GM18951 (cell line): ENCODE results near the gene ZCCHC7.
"Not testable (repeated sequence)": the region's sequence is repeated elsewhere in the genome, so short reads cannot be mapped to it uniquely, and the experiment has no call there.

Source experiments
- POLR2A ChIP-seq: IDR thresholded peaks from 4 replicates; pipeline ENCODE4 v1.6.1; 2011; ENCODE audit warnings: mild to moderate bottlenecking; ENCODE audit not compliant: insufficient read length, insufficient read depth; ENCODE audit errors: extremely low read depth
- in situ Hi-C: fragments of 300-500 bp; cut with MboI; formaldehyde crosslinking; loops from one replicate; pipeline ENCODE4 v1.12.0; 2022; ENCODE audit warnings: low sequenced_read_pairs, mixed read lengths, inconsistent platforms; ENCODE audit not compliant: unreplicated experiment

ZCCHC7 gene

DNA sequence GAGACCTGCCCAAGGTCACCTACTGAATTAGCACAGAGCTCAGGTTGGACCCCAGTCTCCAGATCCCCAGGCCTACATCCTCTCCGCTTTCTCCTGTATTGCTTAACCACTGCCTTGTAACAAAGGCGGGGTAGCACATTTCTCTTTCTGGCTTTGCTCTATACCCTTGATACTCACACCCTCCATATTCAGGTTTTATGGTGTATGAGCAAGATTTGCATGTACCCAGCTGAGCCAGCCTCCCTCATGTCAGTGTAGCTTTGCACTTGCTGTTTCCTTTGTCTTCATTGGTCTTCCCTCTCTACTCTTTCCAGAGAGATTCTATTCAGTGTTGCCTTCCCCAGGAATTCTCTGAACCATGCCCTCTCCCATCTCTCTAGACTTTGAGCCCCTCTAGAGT lies 19.6 kb upstream of the ZCCHC7 start:
- in situ Hi-C loops = no loop called here
- no peak for TF ChIP-seq POLR2A

GRCh38 chr9:37102486-37102885 lies 17.9 kb upstream of the ZCCHC7 start:
- in situ Hi-C loops = no loop called here
- TF ChIP-seq POLR2A = no peak

- in situ Hi-C loops = no loop called here
- TF ChIP-seq POLR2A = no peak
Observed at GRCh38 chr9:37104183-37104889, 16.0 kb upstream of the ZCCHC7 start.

DNA sequence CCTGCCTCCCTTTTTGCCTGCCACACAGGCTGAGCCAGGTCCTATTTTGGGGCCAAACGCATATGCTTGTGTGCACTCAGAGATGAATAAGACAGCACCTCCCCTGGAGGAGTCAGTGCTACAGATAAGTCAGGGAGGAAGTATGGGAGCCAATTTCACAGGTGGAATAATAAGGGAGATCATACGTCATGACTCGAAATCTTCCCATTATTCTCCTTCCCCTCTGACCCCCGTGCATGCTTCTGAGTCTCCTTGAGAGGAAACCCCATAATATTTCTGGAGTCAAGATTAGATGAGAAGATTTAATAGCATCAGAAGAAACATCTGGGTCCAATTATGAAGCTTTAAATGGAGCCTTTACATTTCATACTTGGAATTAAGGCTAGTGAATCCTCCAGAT lies 15.1 kb upstream of the ZCCHC7 start:
- TF ChIP-seq POLR2A = no peak
- in situ Hi-C loops = no loop called here

DNA sequence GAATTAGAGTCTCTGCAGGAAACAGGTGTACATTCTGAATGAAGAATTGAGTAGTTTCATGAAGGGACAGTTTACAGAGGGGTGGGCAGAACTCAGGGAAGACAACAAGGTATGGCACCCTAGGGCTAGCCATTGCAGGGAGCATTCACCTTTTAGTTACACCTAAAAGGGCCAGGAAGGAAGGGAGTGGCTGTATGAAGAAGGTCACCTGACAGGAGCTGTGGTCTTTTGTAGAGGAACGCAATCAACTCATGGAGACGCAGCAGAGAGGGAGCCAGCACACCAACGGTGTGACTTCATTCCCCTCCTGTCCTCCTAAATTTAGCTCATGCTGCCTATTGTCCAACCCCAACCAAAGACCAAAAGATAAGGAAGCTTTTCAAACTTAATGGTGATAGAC lies 12.7 kb upstream of the ZCCHC7 start:
- TF ChIP-seq POLR2A = no peak
- in situ Hi-C loops = no loop called here

GRCh38 chr9:37114442-37114841 lies 5.9 kb upstream of the ZCCHC7 start:
- in situ Hi-C loops = not testable (repeated sequence)

DNA sequence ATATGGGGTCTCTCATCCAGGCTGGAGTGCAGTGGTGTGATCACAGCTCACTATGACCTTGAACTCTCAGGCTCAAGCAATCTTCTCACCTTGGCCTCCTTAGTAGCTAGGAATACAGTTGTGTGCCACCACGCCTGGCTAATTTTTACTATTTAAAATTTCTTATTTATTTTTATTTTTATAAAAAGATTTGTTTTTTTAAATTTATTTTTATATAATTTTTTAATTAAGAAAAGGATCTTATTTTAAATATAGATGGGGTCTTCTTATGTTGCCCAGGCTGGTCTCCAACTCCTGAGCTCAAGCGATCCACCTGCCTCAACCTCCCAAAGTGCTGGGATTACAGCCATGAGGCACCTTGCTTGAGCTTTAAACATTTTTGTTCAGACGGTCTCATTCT lies 2.4 kb upstream of the ZCCHC7 start:
- in situ Hi-C loops = no loop called here
- no peak for TF ChIP-seq POLR2A

- TF ChIP-seq POLR2A = no peak
- in situ Hi-C loops = no loop called here
Observed at GRCh38 chr9:37119360-37119759, 1.0 kb upstream of the ZCCHC7 start.

- in situ Hi-C loops = not testable (repeated sequence)
Observed at GRCh38 chr9:37120843-37121335, 515 bp downstream of the ZCCHC7 start.

DNA sequence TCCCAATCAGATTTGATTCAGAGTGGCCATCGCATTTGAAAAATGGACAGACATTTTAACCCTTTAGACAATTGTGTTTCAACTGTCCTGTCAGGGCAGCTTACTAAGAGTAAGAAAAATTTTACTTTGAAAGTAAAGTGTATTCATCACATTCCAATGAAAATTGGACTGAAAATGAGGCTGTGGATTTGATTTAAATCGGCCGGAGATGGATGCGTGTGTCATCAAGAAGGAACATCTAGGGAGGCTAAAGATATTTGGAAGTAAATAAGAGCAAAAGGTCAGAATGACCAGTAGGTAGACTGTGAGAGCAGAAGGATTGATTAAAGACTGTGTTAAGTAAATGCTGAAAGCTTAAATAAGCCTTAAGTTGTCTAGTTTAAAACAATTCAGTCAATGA lies 1.5 kb downstream of the ZCCHC7 start:
- in situ Hi-C loops = no loop called here
- TF ChIP-seq POLR2A = no peak

DNA sequence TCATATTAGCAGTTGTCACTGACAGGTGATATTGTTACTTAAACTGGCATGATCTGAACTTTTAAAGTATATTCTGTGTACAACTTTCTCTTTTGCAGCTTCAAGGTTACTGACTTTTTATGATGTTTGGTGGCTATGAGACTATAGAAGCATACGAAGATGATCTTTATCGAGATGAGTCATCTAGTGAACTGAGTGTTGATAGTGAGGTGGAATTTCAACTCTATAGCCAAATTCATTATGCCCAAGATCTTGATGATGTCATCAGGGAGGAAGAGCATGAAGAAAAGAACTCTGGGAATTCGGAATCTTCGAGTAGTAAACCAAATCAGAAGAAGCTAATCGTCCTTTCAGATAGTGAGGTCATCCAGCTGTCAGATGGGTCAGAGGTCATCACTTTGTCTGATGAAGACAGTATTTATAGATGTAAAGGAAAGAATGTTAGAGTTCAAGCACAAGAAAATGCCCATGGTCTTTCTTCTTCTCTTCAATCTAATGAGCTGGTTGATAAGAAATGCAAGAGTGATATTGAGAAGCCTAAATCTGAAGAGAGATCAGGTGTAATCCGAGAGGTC lies 5.9 kb downstream of the ZCCHC7 start:
- no peak for TF ChIP-seq POLR2A

GRCh38 chr9:37127018-37127417 lies 6.6 kb downstream of the ZCCHC7 start:
- in situ Hi-C loops = no loop called here
- no peak for TF ChIP-seq POLR2A

More for the DNA sequence above, 5.9 kb downstream of the ZCCHC7 start:
- in situ Hi-C loops = no loop called here

- TF ChIP-seq POLR2A = no peak
- in situ Hi-C loops = no loop called here
Observed at GRCh38 chr9:37128051-37128450, 7.7 kb downstream of the ZCCHC7 start.

DNA sequence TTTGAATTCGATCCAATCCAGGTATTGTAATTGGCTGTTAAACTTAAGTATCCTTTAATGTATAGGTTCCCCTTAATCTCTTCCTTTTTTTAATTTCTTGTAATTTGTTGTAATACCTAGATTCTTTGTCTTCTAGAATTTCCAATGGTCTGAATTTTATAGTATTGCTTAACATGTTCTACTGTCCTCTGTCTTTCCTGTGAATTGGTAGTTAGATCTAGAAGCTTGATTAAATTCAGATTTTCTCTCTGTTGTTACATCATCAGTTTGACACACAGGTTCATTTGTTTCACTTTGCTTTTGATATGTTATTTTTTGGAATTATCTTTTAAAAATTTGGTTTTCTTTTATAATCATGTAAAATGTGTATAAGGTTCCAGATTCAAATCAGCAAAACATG lies 13.8 kb downstream of the ZCCHC7 start:
- in situ Hi-C loops = no loop called here

DNA sequence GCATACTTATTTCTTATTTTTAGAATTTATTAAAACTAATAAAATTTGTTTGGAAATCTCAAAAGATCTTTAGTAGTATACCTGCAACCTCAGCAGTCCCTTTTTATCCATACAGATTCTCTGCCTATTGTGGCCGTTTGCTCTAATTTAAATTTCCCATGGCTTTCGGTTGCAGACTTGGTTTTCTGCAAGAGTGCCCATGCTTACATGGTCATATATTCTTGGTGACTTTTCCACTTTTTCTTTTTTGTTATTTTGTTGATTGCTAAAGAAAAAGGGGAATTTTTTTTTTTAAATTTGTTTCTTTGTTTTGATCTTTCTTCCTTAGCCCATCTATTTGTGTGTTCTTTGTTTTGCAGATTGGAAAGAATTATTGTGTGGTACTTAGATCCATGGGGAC lies 20.6 kb downstream of the ZCCHC7 start:
- no peak for TF ChIP-seq POLR2A
- in situ Hi-C loops = no loop called here

More for the DNA sequence above, 13.8 kb downstream of the ZCCHC7 start:
- TF ChIP-seq POLR2A = no peak

DNA sequence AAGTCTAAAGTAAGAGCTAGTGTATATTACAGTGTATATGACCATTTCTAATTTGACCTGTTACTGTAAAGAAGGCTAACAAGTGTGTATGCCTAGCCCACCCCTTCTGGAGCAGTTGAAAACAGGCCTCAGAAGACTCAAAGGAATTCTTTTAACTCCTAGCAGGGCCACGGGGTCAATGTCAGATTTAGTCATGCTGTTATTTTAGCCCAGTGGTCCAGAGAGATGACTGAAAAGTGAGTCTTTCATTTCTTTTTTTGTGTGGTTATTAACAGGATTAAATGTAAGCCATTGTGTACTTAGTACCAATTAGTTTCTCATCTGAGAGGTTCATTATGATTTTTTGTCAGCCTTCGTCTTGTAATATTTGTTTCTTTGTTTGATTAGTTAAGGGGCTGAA lies 24.4 kb downstream of the ZCCHC7 start:
- no peak for TF ChIP-seq POLR2A
- in situ Hi-C loops = no loop called here
